OCI-LY7 (cell line): ENCODE measurements around the gene PHLDA3. TPM values are rescaled to one million over a fixed set of nuclear protein-coding genes. Genes with fewer than 3 reads are reported as not detected.

Experiments
- BruUV-seq: library from RNA; stranded (reverse); fragments of 400-500 nt; replicated peaks from 2 replicates; lab custom pipeline; 2021; lab: Mats Ljungman, UMichigan
- CTCF ChIA-PET: fragments of 300-600 bp; sonication (Branson Sonifier 250); formaldehyde crosslinking; loops from one replicate; lab custom pipeline; 2022; ENCODE audit warnings: antibody characterized with exemption; ENCODE audit not compliant: unreplicated experiment; lab: Charles Lee
- POLR2A ChIA-PET: fragments of 300-600 bp; sonication (Branson Sonifier 250); formaldehyde crosslinking; loops from one replicate; lab custom pipeline; 2022; ENCODE audit warnings: antibody characterized with exemption; lab: Charles Lee
- DNase-seq: peaks from one replicate; pipeline ENCODE4 v3.0.0-alpha.2; 2015; ENCODE audit warnings: low spot score
- H2AFZ ChIP-seq: fragments of 200-600 bp; sonication (generic), shearing (Covaris generic); 2 replicates; pipeline ENCODE4 v1.6.1; 2014; ENCODE audit warnings: mild to moderate bottlenecking, antibody characterized with exemption, low read length, moderate library complexity
- H3K27ac ChIP-seq: fragments of 200-600 bp; sonication (generic); 2 replicates; pipeline ENCODE4 v1.5.1; 2014; ENCODE audit warnings: mixed run types, low read depth, mild to moderate bottlenecking, moderate library complexity, low read length, inconsistent platforms; ENCODE audit not compliant: poor library complexity, severe bottlenecking
- H3K36me3 ChIP-seq: fragments of 200-600 bp; sonication (generic); 2 replicates; pipeline ENCODE4 v1.6.1; 2014; ENCODE audit warnings: mild to moderate bottlenecking, antibody characterized with exemption, low read length, moderate library complexity, mixed read lengths; ENCODE audit not compliant: insufficient read depth
- H3K4me1 ChIP-seq: fragments of 200-600 bp; sonication (generic); 2 replicates; pipeline ENCODE4 v1.5.1; 2014; ENCODE audit warnings: mild to moderate bottlenecking, low read length; ENCODE audit not compliant: insufficient read depth, poor library complexity, severe bottlenecking
- H3K4me2 ChIP-seq: fragments of 200-600 bp; sonication (generic); 2 replicates; pipeline ENCODE4 v1.6.1; 2014; ENCODE audit warnings: mild to moderate bottlenecking, low read length
- H3K4me3 ChIP-seq: fragments of 200-600 bp; sonication (generic); 2 replicates; pipeline ENCODE4 v1.5.1; 2014; ENCODE audit warnings: mild to moderate bottlenecking, low read depth, low read length; ENCODE audit not compliant: poor library complexity, severe bottlenecking
- H3K79me2 ChIP-seq: fragments of 200-600 bp; sonication (generic); 2 replicates; pipeline ENCODE4 v1.6.1; 2016; ENCODE audit warnings: low read depth, mild to moderate bottlenecking, low read length, moderate library complexity, mixed read lengths; ENCODE audit not compliant: insufficient read depth
- H3K9me2 ChIP-seq: fragments of 200-600 bp; sonication (generic); 2 replicates; pipeline ENCODE4 v1.6.1; 2016; ENCODE audit warnings: mild to moderate bottlenecking, low read length, mixed read lengths; ENCODE audit not compliant: insufficient read depth
- H3K9me3 ChIP-seq: fragments of 200-600 bp; sonication (generic); 2 replicates; pipeline ENCODE4 v1.6.1; 2014; ENCODE audit warnings: mild to moderate bottlenecking, mixed run types, low read length, mixed read lengths
- H4K20me1 ChIP-seq: fragments of 200-600 bp; sonication (generic); 2 replicates; pipeline ENCODE4 v1.6.1; 2014; ENCODE audit warnings: mild to moderate bottlenecking, antibody characterized with exemption, low read length, moderate library complexity, mixed read lengths; ENCODE audit not compliant: insufficient read depth
- EZH2phosphoT487 ChIP-seq: fragments of 200-600 bp; sonication (generic); IDR thresholded peaks from 2 replicates; pipeline ENCODE4 v1.6.1; 2018; ENCODE audit warnings: low read depth, borderline replicate concordance, mild to moderate bottlenecking, mixed run types, antibody characterized with exemption, low read length, moderate library complexity, mixed read lengths
- intact Hi-C: fragments of 100-400 bp; cut with micrococcal nuclease; formaldehyde crosslinking; loops from one replicate; pipeline ENCODE4 v1.10.0; 2022; ENCODE audit not compliant: unreplicated experiment
- total RNA-seq, 2 experiments: library from RNA; depleted of rRNA in 1 of 2; stranded (reverse); fragments of >200 nt in 1 of 2; shearing (Covaris generic) in 1 of 2; gene quantifications; 2 replicates each; pipeline ENCODE4 v1.2.3, GENCODE V29; 2014 to 2022
- TF ChIP-seq, protein P1 (sequence below): fragments of 200-600 bp; sonication (generic); conservative IDR thresholded peaks from 2 replicates; pipeline ENCODE4 v1.5.1; 2014; ENCODE audit warnings: mild to moderate bottlenecking, antibody characterized with exemption, low read length, moderate library complexity, mixed read lengths

PHLDA3 gene
- total RNA-seq, 2 experiments from 2014 or later: not detected

DNA sequence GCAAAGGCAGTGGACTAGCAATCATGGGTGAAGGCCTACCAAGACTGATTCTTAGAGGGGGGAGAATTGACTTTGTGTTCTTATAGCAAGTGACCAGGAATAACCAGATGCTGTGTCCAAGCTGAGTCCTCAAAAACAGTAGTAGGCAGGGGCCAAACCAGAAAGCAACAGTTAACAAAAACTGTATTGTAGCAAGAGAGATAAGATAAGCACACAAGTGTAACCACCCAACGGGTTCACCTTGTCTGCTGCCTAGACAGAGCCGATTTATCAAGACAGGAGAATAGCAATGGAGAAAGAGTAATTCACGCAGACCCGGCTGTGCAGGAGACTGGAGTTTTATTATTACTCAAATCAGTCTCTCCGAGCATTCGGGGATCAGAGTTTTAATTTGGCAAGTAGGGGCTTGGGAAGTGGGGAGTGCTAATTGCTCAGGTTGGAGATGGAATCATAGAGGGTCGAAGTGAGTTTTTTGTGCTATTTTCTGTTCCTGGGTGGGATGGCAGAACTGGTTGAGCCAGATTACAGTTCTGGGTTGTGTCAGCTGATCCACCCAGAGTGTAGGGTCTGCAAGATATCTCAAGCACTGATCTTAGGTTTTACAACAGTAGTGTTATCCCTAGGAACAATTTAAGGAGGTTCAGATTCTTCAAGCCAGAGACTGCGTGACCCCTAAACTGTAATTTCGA, 46.2 kb upstream of the PHLDA3 start:
- Histone ChIP-seq H2AFZ (no peak overlapping the region), H3K4me1 (peaks cover 27% of the 10 kb centered on the region), H4K20me1 (no peaks in the 10 kb centered on the region), H3K9me2 (no peaks in the 10 kb centered on the region), H3K27ac (no peak overlapping the region), H3K9me3 (no peaks in the 10 kb centered on the region), H3K4me2 (no peak overlapping the region), H3K79me2 (no peaks in the 10 kb centered on the region), H3K4me3 (no peak overlapping the region), H3K36me3 (no peaks in the 10 kb centered on the region)
- DNase-seq: no peak
- intact Hi-C loops: no loop called here
- no TSS peak for BruUV-seq
- ChIA-PET POLR2A (interaction anchor here (0.8 to 1.0 kb wide), 2 partner anchors 12 to 19 kb away, joined by 3 read pairs; no protein-coding TSS in a partner anchor), CTCF (interaction anchor here (0.9 to 6.1 kb wide), 3 partner anchors 33 to 67 kb away, joined by 3 to 82 read pairs (median 7); no protein-coding TSS in a partner anchor)
- no peak for TF ChIP-seq EZH2phosphoT487

GRCh38 chr1:201514466-201514865, 45.5 kb upstream of the PHLDA3 start:
- CTCF ChIA-PET: interaction anchor here (3.5 to 6.1 kb wide), 2 partner anchors 11 to 33 kb away, joined by 24 to 82 read pairs; no protein-coding TSS in a partner anchor
- Histone ChIP-seq H3K4me3 (no peak overlapping the region), H3K9me2 (no peaks in the 10 kb centered on the region), H3K9me3 (no peaks in the 10 kb centered on the region), H4K20me1 (no peaks in the 10 kb centered on the region), H3K27ac (no peak overlapping the region), H3K4me1 (peaks cover 35% of the 10 kb centered on the region), H3K36me3 (no peaks in the 10 kb centered on the region), H3K79me2 (no peaks in the 10 kb centered on the region), H3K4me2 (no peak overlapping the region), H2AFZ (no peak overlapping the region)
- POLR2A ChIA-PET: no interaction called here
- intact Hi-C loops: no loop called here
- no peak for DNase-seq
- TF ChIP-seq, protein P1, sequence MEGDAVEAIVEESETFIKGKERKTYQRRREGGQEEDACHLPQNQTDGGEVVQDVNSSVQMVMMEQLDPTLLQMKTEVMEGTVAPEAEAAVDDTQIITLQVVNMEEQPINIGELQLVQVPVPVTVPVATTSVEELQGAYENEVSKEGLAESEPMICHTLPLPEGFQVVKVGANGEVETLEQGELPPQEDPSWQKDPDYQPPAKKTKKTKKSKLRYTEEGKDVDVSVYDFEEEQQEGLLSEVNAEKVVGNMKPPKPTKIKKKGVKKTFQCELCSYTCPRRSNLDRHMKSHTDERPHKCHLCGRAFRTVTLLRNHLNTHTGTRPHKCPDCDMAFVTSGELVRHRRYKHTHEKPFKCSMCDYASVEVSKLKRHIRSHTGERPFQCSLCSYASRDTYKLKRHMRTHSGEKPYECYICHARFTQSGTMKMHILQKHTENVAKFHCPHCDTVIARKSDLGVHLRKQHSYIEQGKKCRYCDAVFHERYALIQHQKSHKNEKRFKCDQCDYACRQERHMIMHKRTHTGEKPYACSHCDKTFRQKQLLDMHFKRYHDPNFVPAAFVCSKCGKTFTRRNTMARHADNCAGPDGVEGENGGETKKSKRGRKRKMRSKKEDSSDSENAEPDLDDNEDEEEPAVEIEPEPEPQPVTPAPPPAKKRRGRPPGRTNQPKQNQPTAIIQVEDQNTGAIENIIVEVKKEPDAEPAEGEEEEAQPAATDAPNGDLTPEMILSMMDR: no peak
- no peak for TF ChIP-seq EZH2phosphoT487
- no TSS peak for BruUV-seq

- no peaks in the 10 kb centered on the region for H3K79me2 ChIP-seq
- no peak overlapping the region for H3K4me3 ChIP-seq
- ChIA-PET POLR2A (interaction anchor here (0.9 to 4.4 kb wide), 3 partner anchors 11 to 66 kb away, joined by 3 to 39 read pairs (median 32); no protein-coding TSS in a partner anchor), CTCF (interaction anchor here (1.1 to 6.1 kb wide), 3 partner anchors 10 to 73 kb away, joined by 3 to 82 read pairs (median 24); no protein-coding TSS in a partner anchor)
- no peaks in the 10 kb centered on the region for H4K20me1 ChIP-seq
- H3K9me2 ChIP-seq: no peaks in the 10 kb centered on the region
- BruUV-seq: no TSS peak
- H3K9me3 ChIP-seq: no peaks in the 10 kb centered on the region
- H2AFZ ChIP-seq: no peak overlapping the region
- no peak overlapping the region for H3K27ac ChIP-seq
- peaks cover 43% of the 10 kb centered on the region for H3K4me1 ChIP-seq
- H3K36me3 ChIP-seq: no peaks in the 10 kb centered on the region
- no peak overlapping the region for H3K4me2 ChIP-seq
- DNase-seq: no peak
- TF ChIP-seq, protein P1: no peak
- TF ChIP-seq EZH2phosphoT487: no peak
- intact Hi-C loops: loop anchor here (1.0 kb wide), 3 partner anchors 31 to 128 kb away; no protein-coding TSS in a partner anchor
These were observed 44.7 kb upstream of the PHLDA3 start for GRCh38 chr1:201513498-201514243.
